H54 (cell line): ENCODE data around the gene WDR64.

ENCODE experiments used
- DNase-seq: peaks from one replicate; pipeline ENCODE4 v3.0.0; 2011; ENCODE audit warnings: low spot score, mixed read lengths; ENCODE audit not compliant: insufficient read length
- FAIRE-seq: peaks from 3 replicates; lab custom pipeline; 2011; peaks lifted over from hg19 to GRCh38; lab: Jason Lieb, UNC
- POLR2A ChIP-seq: IDR thresholded peaks from 2 replicates; pipeline ENCODE4 v1.6.1; 2011; ENCODE audit warnings: low read depth, mild to moderate bottlenecking, low read length

The WDR64 gene

DNA sequence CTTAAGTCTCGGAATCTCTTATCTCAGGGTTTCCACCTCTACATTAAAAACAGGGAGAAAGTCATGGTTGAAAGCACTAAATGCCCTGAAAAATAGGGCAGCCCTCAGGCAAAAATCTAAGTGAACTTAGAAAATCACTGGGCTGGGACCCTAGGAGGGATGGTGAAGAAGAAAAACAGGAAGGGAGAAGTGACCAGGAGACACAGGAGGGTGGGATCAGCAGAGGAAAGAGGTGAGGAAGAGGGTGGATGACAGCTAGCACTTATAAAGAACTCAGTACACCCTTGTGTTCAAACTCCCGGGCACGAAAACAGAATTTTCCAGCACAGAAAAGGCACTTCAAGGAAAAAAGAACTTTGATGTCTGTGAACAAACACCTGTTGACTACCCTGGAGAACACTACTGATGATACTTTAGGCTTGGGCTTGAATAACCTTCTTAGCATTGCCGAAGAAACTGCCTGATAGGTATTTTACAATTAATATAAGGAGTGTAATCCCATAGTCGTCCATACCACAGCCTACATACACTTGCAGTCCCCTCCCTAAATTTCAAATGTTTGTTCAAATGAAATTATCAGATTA lies 13.9 kb upstream of the WDR64 start:
- no peak for FAIRE-seq
- no peak for TF ChIP-seq POLR2A
- DNase-seq = no peak

DNA sequence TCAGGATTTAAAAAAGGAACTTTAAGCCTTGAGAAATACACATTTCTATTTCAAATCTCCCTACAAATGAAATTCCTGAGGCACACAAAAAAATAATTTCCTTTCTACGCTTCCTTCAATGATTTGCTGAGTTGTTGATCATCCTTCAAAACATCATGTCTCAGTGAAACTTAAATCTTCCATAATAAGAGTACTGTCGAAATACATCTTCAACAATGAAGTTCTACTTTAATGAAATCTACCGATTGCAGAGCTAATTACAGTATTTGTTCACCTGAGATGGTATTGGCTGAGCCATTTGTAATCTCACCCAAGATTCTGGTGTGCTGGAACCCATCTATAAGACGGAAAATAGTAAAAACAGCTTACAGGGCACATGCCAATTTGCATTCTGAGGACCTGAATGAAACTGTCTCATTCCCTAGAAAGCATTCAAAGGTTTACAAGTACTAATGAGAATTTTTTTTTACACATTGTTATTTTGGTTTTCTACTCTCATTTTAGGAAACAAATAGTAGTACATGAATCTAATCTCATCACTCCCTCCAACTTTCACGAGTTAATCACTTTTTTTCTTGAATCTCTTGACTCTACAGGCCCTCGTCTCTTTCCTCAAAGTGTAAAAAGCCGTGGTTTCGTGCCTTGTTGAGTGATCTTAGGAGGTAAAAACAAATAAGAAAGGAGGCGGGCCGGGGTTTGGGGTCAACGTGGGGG lies 13.0 kb upstream of the WDR64 start:
- DNase-seq = no peak
- FAIRE-seq = no peak
- no peak for TF ChIP-seq POLR2A

DNA sequence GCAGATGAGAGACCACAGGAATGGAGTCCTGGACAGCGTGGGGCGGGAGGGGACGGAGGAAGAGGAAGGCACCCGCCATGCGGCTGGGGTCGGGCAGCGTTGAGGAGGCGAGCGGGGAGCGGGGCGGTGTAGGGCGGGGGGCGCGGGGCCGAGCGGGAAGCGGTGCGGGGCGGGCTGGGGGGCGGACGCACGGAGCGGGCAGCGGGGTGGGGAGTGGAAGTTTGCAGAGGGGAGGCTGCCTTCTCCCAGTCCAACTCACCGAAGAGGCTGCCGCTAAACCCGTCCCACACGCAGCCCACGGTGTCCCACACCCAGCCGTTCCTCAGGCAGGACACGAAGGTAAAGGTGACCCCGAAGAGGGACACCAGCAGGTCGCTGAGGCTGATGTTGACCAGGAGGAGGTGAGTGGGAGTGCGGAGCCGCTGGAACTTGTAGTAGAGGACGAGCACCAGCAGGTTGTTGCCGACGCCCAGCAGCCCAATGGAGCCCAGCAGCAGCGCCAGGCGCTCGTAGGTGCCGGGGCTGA lies 12.4 kb upstream of the WDR64 start:
- FAIRE-seq (no peak), DNase-seq (peak; percentile 35)
- TF ChIP-seq POLR2A = no peak

DNA sequence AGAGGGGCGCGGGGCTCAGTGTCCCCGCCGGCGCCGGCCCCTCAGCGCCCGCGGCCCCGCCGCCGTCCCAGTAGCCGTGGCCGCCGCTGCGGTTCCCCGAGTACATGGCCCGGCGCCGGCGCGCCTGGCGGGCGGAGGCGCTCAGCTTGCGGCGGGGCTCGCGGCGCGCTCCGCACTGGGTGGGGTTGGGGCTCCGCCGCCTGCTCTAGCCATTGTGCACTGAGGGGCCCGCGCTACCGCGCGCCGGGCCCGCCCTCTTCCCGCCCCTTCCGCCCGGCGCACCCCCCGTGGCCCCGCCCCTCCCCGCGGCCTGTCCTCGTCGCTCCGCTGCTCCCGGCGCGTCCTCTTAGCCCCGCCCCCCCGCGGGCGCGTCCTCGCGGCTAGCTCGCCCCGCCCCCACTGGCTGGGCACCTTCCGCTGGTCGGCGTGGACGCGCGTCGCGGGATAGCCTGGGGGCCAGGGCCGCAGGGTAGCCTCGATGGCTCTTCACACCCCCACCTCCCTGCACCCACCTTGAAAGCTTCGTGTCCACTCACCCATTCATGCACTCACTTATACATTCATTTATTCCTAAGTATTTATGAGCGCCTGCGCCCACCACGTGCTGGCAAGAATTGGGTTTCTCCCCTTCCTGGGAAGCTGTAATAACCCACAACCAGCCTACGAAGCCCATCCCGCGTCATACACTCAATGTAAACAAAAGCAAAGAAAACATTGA lies 11.8 kb upstream of the WDR64 start, which contains the start of the genes CHML and OPN3:
Gene CHML (minus strand): TSS at position 221 of the 718 bp plus-strand sequence. CDS start 4,603 bp downstream, outside the sequence.
Gene OPN3 (minus strand): TSS at position 221 of the 718 bp plus-strand sequence. CDS start 115 bp downstream, at position 106.
- FAIRE-seq = no peak
- peak; percentile 86 for DNase-seq
- peak; percentile 94 for TF ChIP-seq POLR2A

DNA sequence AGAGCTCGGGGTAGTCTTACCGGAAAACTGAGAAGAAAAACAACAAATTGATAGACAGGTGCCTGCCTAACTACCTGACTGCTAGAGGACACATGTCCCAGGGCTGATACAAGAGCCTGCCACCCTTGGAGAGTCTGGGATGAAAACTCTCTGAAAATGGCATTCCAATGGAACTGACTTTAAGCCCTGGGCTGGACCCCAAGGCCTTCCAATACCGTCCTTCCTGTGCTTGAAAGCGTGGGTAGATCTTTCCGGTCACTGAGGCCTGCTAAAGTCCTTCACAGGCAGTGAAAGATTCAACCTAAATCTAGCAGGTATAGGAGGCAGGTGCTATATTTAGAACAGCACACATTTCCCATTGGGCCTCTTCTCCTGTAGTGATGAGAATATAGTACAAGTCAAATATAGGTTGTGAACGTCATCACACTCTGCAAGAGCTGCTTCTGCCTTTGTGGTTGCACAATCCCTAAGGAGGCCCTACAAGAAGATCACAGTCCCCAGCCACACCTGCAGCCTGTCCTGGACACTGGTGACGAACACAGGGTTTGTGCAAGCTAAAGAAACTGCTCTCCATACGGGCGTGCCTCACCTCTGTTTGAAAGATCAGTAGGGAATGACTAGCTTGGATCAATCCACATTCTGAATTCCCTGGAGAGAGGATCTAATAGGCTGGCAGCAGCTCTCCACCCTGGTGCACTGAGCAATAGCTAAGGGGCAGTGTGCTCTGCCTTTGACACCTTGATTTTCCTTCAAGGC lies 11.0 kb upstream of the WDR64 start:
- TF ChIP-seq POLR2A = no peak
- FAIRE-seq = no peak
- no peak for DNase-seq

DNA sequence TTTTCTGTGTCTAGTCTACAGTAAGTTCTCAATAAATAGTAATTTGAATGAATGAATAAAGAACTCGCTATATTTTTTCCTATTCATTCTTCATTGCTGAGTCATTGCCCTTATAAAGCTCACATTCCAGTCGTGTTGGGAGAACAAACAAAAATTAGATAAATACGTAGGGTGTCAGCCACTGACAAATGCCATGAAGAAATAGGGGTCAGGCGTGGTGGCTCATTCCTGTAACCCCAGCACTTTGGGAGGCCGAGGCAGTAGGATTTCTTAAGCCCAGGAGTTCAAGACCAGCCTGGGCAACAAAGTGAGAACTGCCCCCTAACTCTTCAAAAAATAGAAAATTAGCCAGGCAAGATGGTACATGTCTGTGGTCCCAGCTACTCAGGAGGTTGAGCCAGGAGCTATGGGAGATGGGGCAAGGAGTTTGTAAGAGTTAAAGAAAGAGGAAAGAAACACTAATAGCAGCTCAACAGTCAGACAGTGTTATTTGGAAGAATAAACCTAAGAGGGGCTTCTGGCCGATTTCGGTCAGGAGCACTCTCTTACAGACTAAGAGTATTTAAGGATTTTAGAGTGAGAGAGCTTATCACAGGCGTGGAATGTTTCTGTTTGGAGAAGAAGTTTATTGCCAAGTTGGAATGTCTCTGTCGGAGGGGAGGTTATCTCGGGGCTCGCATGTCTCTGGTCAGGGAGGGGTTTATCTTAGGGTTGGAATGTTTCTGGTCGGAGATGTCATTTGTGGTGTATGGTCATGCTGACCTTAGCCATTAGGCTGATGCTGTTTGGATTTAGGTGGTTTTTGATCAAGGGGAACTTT lies 10.1 kb upstream of the WDR64 start:
- no peak for FAIRE-seq
- no peak for DNase-seq
- TF ChIP-seq POLR2A = no peak

DNA sequence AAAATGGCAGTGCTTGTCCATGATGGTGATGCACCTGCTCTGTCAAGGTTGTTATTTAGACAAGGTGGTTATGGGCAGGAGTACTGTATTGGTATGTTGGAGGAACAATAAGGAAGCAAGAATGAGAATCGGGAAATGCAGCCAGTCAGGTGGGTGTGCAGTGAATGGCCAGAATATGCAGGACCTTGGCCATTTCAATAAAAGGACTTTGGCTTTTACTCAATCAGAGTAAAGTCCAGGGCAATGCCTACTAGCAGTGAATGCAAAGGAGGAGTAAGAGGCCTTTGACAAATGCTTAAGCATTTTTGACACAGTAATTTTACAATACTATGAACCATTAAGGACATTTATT lies 9.5 kb upstream of the WDR64 start:
- no peak for FAIRE-seq
- DNase-seq = no peak
- TF ChIP-seq POLR2A = no peak

DNA sequence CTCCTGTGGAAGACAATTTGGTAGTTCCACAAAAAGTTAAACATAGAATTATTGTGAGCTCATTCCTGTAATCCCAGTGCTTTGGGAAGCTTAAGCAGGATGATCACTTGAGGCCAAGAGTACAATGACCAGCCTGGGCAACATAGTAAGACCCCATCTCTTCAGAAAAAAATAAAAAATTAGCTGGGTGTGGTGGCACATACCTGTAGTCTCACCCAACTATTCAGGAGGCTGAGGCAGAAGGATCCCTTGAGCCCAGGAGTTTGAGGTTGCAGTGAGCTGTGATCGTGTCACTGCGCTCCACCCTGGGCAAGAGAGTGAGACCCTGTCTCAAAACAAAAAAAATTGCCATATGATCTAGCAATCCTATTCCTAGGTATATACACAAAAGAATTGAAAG lies 7.8 kb upstream of the WDR64 start:
- TF ChIP-seq POLR2A = no peak
- no peak for FAIRE-seq
- DNase-seq = no peak

DNA sequence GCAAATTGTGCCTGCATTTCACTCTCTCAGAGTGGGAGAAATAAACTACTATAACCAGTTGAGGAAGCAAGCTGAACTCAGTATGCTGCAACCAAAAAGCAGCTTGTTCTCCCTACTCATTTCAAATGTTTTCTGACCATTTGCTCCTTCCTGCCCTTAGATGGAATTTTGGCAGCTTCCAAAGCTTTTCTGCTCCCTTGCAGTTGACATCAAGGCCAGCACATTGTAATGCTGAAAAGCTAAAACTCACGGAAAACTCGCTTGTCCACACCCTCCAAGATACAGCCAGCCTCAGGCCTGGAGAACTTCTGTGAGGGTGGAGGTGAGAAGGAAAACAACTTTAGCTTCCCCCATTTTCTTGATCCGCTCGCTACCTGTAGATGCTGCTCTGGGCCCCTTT lies 6.9 kb upstream of the WDR64 start:
- TF ChIP-seq POLR2A = no peak
- no peak for FAIRE-seq
- no peak for DNase-seq

DNA sequence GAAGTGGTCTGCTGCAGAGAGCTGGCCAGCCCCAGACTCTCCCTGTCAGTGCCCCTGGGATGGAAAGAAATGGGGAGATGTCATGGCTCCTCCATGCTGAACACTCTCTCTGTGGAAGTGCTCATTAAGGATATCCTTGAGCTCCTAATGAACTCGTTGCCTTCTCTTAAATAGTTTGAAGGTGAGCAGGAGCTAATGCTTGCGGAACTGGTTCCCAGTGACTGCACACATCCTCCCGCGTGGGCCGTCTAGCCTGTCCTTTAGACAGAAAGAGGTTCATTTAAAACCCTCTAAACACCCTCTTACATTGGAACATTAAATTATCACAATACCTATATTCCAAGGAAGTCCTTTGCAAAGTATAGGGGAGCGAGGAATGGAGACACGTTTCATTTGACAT lies 5.9 kb upstream of the WDR64 start:
- DNase-seq = no peak
- no peak for TF ChIP-seq POLR2A
- FAIRE-seq = no peak

DNA sequence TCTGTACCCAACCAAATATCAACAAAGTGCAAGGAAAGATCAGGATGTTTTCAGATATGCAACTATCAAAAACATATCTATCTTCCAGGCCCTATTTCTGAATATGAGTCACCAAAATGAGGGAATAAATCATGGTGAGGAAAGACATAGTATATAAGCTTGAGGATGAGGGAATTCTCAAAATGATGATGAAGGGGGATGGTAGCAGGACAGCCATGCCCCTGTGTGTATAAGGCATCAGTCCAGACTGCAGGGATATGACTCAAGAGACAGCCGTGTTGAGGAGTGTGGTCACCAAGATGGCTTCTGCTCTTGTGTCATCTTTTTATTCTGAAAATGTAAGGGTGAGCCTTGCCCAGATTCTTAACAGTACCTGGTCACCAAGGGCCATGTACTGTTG lies 4.4 kb upstream of the WDR64 start:
- TF ChIP-seq POLR2A = no peak
- no peak for DNase-seq
- no peak for FAIRE-seq

DNA sequence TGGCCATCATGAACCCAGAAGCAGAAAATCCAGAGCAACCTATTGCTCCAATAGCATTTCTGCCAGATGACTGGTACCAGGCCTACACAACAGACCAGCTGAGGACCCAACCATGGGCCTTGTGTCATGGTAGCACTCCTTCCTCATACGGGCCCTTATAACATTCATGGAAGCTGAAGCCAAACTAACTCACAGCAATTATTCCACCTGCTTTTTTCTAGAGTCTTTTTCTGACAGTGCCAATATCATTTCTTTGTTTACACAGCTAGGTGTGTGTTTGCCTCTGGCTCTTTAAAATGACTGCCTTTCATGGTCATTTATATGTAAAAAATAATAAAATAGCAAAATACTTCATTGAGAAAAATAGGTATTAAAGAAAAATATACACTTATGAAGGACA lies 3.9 kb upstream of the WDR64 start:
- FAIRE-seq (no peak), DNase-seq (no peak)
- TF ChIP-seq POLR2A = no peak

DNA sequence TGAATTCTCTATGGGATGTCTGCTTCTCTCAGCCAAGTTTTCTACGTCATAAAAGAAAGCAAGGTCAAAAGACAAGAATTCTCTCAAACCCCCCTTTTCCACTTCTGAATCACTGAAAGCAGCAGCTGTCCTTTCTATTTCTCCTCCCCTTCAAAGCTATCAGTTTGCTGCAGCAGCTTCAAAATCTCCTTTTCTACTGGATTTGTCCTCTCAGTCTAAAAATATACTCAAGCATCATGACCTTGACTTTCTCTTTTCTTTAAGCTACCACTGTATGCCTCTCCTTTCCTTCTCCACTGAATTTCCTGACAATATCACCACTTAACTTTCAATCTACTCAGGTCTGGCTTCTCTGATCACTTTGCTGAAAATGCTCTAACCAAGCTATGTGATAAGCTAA lies 1.9 kb downstream of the WDR64 start:
- FAIRE-seq (no peak), DNase-seq (no peak)
- TF ChIP-seq POLR2A = no peak
